Measurements from ENCODE around the gene OXCT2. TPM values are rescaled to one million over a fixed set of nuclear protein-coding genes. Genes with fewer than 3 reads are reported as not detected.
"Not testable (repeated sequence)": the region's sequence is repeated elsewhere in the genome, so short reads cannot be mapped to it uniquely, and the experiment has no call there.

Gene OXCT2
- total RNA-seq, 1 donor from 2014 or later: 5.9 TPM

- H3K27me3 ChIP-seq (ENCODE audit: control insufficient read depth, insufficient read depth, low read length); DNase-seq (ENCODE audit: low read depth); H3K4me3 ChIP-seq (ENCODE audit: low read depth, low read length); H3K36me3 ChIP-seq (ENCODE audit: control insufficient read depth, insufficient read depth, low read length): not testable (repeated sequence)
Observed at GRCh38 chr1:39773369-39773979, 2.3 kb upstream of the OXCT2 start.

GRCh38 chr1:39770100-39771021 is 787 bp downstream of the OXCT2 start:
- H3K36me3 ChIP-seq (ENCODE audit: control insufficient read depth, insufficient read depth, low read length); DNase-seq (ENCODE audit: low read depth); H3K27me3 ChIP-seq (ENCODE audit: control insufficient read depth, insufficient read depth, low read length): not testable (repeated sequence)
- peak overlapping the region; percentile 7 for H3K4me3 ChIP-seq (ENCODE audit: low read depth, low read length)

GRCh38 chr1:39769502-39769901 is 1.6 kb downstream of the OXCT2 start:
- H3K36me3 ChIP-seq (ENCODE audit: control insufficient read depth, insufficient read depth, low read length); H3K27me3 ChIP-seq (ENCODE audit: control insufficient read depth, insufficient read depth, low read length); DNase-seq (ENCODE audit: low read depth); H3K4me3 ChIP-seq (ENCODE audit: low read depth, low read length): not testable (repeated sequence)

- H3K27me3 ChIP-seq (ENCODE audit: control insufficient read depth, insufficient read depth, low read length); DNase-seq (ENCODE audit: low read depth); H3K36me3 ChIP-seq (ENCODE audit: control insufficient read depth, insufficient read depth, low read length); H3K4me3 ChIP-seq (ENCODE audit: low read depth, low read length): not testable (repeated sequence)
Observed at GRCh38 chr1:39766466-39766865, 4.7 kb downstream of the OXCT2 start.

- H3K4me3 ChIP-seq (ENCODE audit: low read depth, low read length); H3K36me3 ChIP-seq (ENCODE audit: control insufficient read depth, insufficient read depth, low read length); H3K27me3 ChIP-seq (ENCODE audit: control insufficient read depth, insufficient read depth, low read length); DNase-seq (ENCODE audit: low read depth): not testable (repeated sequence)
Observed at GRCh38 chr1:39764512-39764911, 6.6 kb downstream of the OXCT2 start.

GRCh38 chr1:39763619-39764374 is 7.4 kb downstream of the OXCT2 start:
- not testable (repeated sequence) for H3K36me3 ChIP-seq (ENCODE audit: control insufficient read depth, insufficient read depth, low read length); H3K4me3 ChIP-seq (ENCODE audit: low read depth, low read length); H3K27me3 ChIP-seq (ENCODE audit: control insufficient read depth, insufficient read depth, low read length); DNase-seq (ENCODE audit: low read depth)

- no peak overlapping the region for H3K4me3 ChIP-seq (ENCODE audit: low read depth, low read length)
- no peak for DNase-seq (ENCODE audit: low read depth)
- no peaks in the 10 kb centered on the region for H3K36me3 ChIP-seq (ENCODE audit: control insufficient read depth, insufficient read depth, low read length)
- H3K27me3 ChIP-seq (ENCODE audit: control insufficient read depth, insufficient read depth, low read length): no peaks in the 10 kb centered on the region
- TF ChIP-seq CTCF (IDR thresholded peaks at IDR 0.05; ENCODE audit: insufficient read depth, low read length, poor library complexity, severe bottlenecking): no peak
Observed at GRCh38 chr1:39762550-39763540, 8.3 kb downstream of the OXCT2 start.

- DNase-seq (ENCODE audit: low read depth): no peak
- H3K36me3 ChIP-seq (ENCODE audit: control insufficient read depth, insufficient read depth, low read length): no peaks in the 10 kb centered on the region
- TF ChIP-seq CTCF (IDR thresholded peaks at IDR 0.05; ENCODE audit: insufficient read depth, low read length, poor library complexity, severe bottlenecking): no peak
- H3K4me3 ChIP-seq (ENCODE audit: low read depth, low read length): no peak overlapping the region
- no peaks in the 10 kb centered on the region for H3K27me3 ChIP-seq (ENCODE audit: control insufficient read depth, insufficient read depth, low read length)
Observed at GRCh38 chr1:39761557-39762260, 9.4 kb downstream of the OXCT2 start.

All from kidney epithelial cell (primary cell).